Mononuclear cell (primary cell): ENCODE data around the gene AUH. TPM values are rescaled to one million over a fixed set of nuclear protein-coding genes. Genes with fewer than 3 reads are reported as not detected.

Source experiments
- H3K27me3 ChIP-seq: 2 replicates; pipeline ENCODE4 v1.6.0; 2011; ENCODE audit warnings: low read length, control low read depth; ENCODE audit not compliant: insufficient read depth
- H3K4me1 ChIP-seq: 2 replicates; pipeline ENCODE4 v1.5.1; 2011; ENCODE audit warnings: mild to moderate bottlenecking, low read length, control low read depth; ENCODE audit not compliant: insufficient read depth
- H3K4me3 ChIP-seq: 2 replicates; pipeline ENCODE4 v1.5.1; 2011; ENCODE audit warnings: mild to moderate bottlenecking, low read length, moderate library complexity
- H3K9me3 ChIP-seq: 2 replicates; pipeline ENCODE4 v1.5.1; 2011; ENCODE audit warnings: low read depth, mild to moderate bottlenecking, control low read depth, low read length
- total RNA-seq: library from RNA; depleted of rRNA; stranded (reverse); fragments of >200 nt; gene quantifications from one replicate; pipeline ENCODE4 v1.2.3, GENCODE V29; 2012

The AUH gene
- total RNA-seq, 1 donor, result 17.2 TPM

- no peaks in the 10 kb centered on the region for H3K9me3 ChIP-seq
- no peaks in the 10 kb centered on the region for H3K27me3 ChIP-seq
- H3K4me3 ChIP-seq, result peak overlapping the region; percentile 93
- H3K4me1 ChIP-seq, result peaks cover 25% of the 10 kb centered on the region
These were observed 997 bp downstream of the AUH start for GRCh38 chr9:91360551-91361290.

DNA sequence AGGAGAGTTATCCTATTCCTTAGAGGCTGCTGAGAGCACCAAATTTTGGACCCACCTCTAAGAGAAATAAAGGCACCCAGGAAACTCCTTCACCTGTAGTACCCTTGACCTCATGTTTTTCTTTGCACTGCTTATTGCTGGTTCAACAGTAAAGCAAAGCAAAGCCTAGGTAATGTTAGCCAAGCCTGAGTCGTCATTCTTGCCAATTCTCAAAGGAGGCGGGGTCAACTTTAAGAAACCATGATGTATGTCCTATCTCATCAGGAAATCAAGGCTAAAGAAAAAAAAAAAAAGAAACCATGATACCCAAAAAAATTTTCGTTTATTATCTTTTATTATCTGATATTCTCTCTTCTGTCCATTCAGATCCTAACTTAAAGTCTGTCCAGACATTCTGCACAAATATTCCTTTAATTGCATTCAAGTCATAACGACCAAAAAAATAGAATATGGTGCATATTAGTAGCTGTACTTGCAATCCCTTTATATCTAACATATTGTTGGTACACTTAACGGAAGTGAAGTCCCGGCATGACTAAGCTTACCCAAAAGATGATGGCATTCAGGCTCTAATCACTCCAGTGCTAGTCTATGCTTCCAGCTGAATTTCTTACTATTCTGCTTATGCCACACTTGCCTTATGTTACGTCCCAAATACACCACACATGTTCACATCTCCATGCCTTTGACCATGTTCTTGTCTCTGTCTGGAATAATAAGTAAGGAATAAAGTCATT is 1.8 kb downstream of the AUH start:
- H3K9me3 ChIP-seq, result no peaks in the 10 kb centered on the region
- peaks cover 25% of the 10 kb centered on the region for H3K4me1 ChIP-seq
- no peaks in the 10 kb centered on the region for H3K27me3 ChIP-seq
- no peak overlapping the region for H3K4me3 ChIP-seq

GRCh38 chr9:91359083-91359482 is 2.6 kb downstream of the AUH start:
- no peaks in the 10 kb centered on the region for H3K27me3 ChIP-seq
- peaks cover 25% of the 10 kb centered on the region for H3K4me1 ChIP-seq
- no peaks in the 10 kb centered on the region for H3K9me3 ChIP-seq
- no peak overlapping the region for H3K4me3 ChIP-seq

DNA sequence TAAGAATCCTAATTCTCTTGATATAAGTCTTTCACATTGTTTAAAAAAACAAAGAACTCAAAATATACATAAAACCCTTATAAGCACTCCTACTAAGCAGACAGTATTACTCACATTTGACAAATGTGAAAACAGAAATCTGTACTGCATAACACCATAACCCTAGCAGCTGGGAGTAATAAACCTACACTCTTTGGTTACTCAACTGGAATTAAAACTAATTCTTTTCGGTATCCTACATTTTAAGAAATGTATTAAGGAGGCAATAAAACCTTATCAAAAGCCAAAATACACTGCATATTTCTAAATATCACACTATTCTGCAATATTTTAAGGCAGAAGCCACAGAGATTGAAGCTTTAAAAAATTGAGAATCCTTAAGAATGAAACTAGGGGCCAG is 6.8 kb downstream of the AUH start:
- Histone ChIP-seq H3K27me3 (no peaks in the 10 kb centered on the region), H3K9me3 (no peaks in the 10 kb centered on the region), H3K4me1 (peaks cover 7% of the 10 kb centered on the region), H3K4me3 (no peak overlapping the region)

DNA sequence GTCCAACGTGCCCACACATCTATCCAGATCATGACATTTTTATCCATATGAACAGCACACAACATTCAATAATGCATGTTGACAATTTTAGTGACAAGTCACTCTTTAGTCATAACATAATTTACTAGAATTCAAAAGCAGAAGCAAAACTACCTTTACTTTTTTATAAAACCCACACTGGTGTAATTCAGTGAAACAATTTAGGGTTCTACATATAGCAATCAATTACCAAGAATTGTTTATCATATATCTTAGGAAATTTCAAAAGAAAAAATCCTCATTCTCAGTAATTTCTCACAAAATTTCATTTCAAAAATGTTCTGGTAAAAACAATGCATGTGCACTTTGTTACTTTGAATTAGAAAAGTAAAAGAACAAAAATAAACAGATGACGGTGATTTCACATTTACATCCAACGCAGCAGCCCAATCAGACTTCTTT is 12.6 kb downstream of the AUH start:
- H3K27me3 ChIP-seq, result no peaks in the 10 kb centered on the region
- no peaks in the 10 kb centered on the region for H3K9me3 ChIP-seq
- H3K4me1 ChIP-seq, result no peaks in the 10 kb centered on the region
- H3K4me3 ChIP-seq, result no peak overlapping the region

DNA sequence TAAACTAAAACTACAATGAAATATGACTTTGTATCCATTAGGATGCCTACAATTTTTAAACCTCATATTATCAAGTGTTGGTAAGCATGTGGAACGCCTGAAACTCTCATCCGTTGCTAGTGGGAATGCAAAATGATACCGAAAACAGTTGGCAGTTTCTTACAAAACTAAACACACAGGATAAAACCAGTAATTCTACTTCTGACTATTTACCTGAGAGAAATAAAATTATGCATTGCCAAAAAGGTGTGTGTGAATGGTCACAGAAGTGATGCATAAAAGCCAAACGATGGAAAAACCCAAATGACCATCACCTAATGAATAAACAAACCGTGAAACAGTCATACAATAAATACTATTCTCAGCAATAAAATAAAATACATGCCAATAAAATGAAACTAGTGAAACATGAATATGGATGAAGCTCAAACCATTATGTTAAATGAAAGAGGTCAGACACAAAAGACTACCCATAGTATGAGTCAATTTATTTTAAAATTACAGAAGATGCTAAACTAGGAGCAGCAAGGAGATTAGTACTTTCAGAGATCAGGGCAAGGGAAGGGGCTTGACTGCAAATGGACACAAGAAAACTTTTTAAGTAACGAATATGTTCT is 13.4 kb downstream of the AUH start:
- H3K4me1 ChIP-seq, result no peaks in the 10 kb centered on the region
- H3K9me3 ChIP-seq, result no peaks in the 10 kb centered on the region
- H3K4me3 ChIP-seq, result no peak overlapping the region
- H3K27me3 ChIP-seq, result no peaks in the 10 kb centered on the region

GRCh38 chr9:91347377-91347776 is 14.3 kb downstream of the AUH start:
- no peak overlapping the region for H3K4me3 ChIP-seq
- H3K27me3 ChIP-seq, result no peaks in the 10 kb centered on the region
- no peaks in the 10 kb centered on the region for H3K4me1 ChIP-seq
- no peaks in the 10 kb centered on the region for H3K9me3 ChIP-seq

DNA sequence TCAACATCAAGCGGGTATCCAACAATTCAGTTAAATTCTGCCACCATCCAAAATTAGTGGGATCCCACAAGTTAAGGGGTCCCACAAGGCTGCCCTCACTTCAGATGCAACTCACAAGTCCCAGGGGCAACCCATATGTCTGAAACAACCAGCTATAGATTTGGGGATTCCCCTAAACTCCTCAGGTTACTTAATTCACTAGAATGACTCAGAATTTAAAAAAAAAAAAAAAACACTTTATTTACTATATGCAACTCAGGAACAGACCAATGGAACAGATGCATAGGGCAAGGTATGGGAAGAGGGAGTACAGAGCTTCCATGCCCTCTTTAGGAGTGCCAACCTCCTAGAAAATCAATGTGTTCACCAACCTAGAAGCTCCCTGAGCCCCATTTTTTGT is 15.1 kb downstream of the AUH start:
- Histone ChIP-seq H3K4me3 (no peak overlapping the region), H3K27me3 (no peaks in the 10 kb centered on the region), H3K4me1 (no peaks in the 10 kb centered on the region), H3K9me3 (no peaks in the 10 kb centered on the region)

DNA sequence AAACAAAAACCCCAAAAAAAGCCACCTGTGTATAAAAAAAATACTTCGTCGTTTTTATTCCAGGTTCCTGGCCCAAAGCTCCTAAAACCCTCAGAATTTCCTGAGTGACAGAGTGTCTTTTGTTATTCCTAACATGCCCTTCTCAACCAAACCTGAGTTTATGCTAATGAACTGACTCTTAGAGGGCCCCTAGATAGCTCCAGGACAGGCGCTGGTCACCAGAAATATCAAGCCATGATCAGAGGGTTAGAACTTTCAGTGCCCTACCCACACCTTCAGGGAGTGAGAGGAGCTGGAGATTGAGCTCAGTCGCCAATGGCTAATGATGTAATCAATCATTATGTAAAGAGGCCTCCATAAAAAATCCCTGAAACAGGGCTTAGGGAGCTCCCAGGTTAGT is 15.7 kb downstream of the AUH start:
- Histone ChIP-seq H3K4me3 (no peak overlapping the region), H3K27me3 (no peaks in the 10 kb centered on the region), H3K4me1 (no peaks in the 10 kb centered on the region), H3K9me3 (no peaks in the 10 kb centered on the region)

- Histone ChIP-seq H3K4me1 (no peaks in the 10 kb centered on the region), H3K27me3 (no peaks in the 10 kb centered on the region), H3K9me3 (no peaks in the 10 kb centered on the region), H3K4me3 (no peak overlapping the region)
These were observed 19.1 kb downstream of the AUH start for GRCh38 chr9:91342575-91342974.

- Histone ChIP-seq H3K27me3 (no peaks in the 10 kb centered on the region), H3K4me1 (no peaks in the 10 kb centered on the region)
These were observed 20.0 kb downstream of the AUH start for GRCh38 chr9:91341749-91342148.

DNA sequence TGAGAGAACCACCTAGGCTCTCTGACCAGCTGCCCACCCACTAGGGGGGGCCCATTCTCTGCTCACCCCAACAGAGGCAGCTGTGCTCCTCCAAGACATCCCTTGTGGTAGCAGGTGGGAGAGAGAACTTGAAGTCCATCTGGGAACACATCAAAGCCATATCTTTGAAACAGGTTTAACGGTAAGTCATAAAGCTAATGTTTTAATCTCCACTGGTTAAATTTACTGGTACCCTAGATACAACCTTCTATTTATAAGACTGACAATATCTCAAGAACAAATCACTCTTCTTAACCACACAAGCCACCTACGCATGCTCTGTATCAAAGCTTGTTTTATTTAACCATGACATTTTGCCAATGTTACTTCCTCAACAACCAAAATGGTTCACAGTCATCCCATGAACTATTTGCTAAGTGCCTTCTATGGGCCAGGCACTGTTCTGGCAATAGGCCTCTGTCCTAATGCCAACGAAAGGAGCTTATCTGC is 20.4 kb downstream of the AUH start:
- no peaks in the 10 kb centered on the region for H3K27me3 ChIP-seq
- H3K9me3 ChIP-seq, result no peaks in the 10 kb centered on the region
- H3K4me3 ChIP-seq, result no peak overlapping the region
- no peaks in the 10 kb centered on the region for H3K4me1 ChIP-seq

More at GRCh38 chr9:91341749-91342148, 20.0 kb downstream of the AUH start:
- no peak overlapping the region for H3K4me3 ChIP-seq
- no peaks in the 10 kb centered on the region for H3K9me3 ChIP-seq

DNA sequence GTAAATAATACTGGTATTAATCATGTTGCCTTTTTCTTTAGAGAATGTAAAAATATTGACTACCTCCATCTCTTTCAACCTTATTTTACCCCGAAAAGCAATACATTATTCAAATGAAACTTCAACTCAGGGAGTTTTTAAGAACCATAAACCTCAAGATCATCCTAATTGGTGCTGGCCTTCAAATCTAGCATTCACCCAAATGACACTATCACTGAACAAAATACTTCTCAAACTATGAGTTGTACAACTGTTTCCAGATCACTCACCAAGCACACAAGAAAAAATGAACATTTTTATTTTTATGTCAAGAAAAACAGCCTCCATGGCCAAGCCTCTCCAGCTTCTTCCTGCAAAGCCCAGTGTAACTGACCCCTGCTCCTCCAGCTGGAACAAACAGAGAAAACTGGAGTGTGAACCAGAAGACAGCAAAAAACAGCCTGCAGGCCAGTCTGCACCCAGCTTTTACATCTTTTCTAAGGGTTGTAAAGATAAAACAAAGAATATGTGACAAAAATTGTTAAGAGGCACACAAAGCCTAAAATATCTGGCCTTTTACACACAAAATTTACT is 21.2 kb downstream of the AUH start:
- Histone ChIP-seq H3K27me3 (no peaks in the 10 kb centered on the region), H3K4me1 (no peaks in the 10 kb centered on the region), H3K9me3 (no peaks in the 10 kb centered on the region), H3K4me3 (no peak overlapping the region)

DNA sequence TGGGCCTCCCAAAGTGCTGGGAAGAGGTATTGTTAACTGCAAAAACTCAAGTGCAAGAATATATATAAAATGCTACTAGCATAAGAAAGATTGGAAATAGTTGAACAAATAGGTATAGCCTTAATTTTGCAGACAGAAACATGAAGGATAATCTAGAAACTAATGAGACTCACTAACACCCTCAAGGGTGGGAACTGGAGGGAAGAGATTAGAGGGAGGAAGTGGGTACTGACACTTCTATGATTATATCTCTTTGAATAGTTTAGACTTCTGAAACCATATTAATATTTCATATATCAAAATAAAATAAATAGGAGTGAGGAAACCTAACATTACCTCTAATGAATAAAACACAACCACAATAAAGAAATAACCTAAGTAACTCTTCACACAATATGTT is 23.0 kb downstream of the AUH start:
- no peaks in the 10 kb centered on the region for H3K9me3 ChIP-seq
- H3K4me1 ChIP-seq, result no peaks in the 10 kb centered on the region
- H3K27me3 ChIP-seq, result no peaks in the 10 kb centered on the region
- no peak overlapping the region for H3K4me3 ChIP-seq

DNA sequence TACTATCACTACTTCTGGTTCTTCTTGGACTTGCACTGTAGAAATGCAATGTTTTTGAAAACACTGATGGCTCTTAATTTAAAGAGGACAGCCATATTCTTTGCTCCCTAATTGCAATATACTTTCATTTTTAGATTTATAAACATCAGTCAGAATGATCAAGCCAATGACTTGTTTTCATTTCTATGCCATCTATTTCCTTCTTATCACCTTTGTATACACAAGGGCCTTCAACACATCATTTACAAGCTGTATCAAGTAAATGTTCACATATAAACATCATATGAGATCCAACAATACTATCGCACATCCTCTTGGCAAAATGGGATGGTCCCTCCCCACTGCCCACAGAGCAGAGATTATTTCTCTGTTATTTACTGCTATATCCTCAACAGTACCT is 24.9 kb downstream of the AUH start:
- Histone ChIP-seq H3K4me3 (no peak overlapping the region), H3K9me3 (no peaks in the 10 kb centered on the region), H3K27me3 (no peaks in the 10 kb centered on the region), H3K4me1 (peaks cover 3% of the 10 kb centered on the region)
